Activated T-helper 2 cell treated with anti-CD3 and anti-CD28 coated beads, Interferon-gamma antibody, Interleukin-2, Interleukin-4, amounts not matched to agents 10 μg/mL and 5 μg/mL and 100 μg/mL, durations not matched to agents 14 hours and 24 hours and 36 hours (primary cell): ENCODE results near the gene NSD2. TPM values are rescaled to one million over a fixed set of nuclear protein-coding genes. Genes with fewer than 3 reads are reported as not detected.
"Not testable (repeated sequence)": the region's sequence is repeated elsewhere in the genome, so short reads cannot be mapped to it uniquely, and the experiment has no call there.

ENCODE experiments used
- DNase-seq: peaks from one replicate; pipeline ENCODE4 v3.0.0; 2021; ENCODE audit warnings: low spot score
- H3K27ac Mint-ChIP-seq: one replicate; pipeline ENCODE4 v1.8.0; 2021; ENCODE audit warnings: mixed read lengths
- H3K27me3 Mint-ChIP-seq: one replicate; pipeline ENCODE4 v1.8.0; 2021; ENCODE audit warnings: low read depth, mixed read lengths
- H3K36me3 Mint-ChIP-seq: one replicate; pipeline ENCODE4 v1.8.0; 2021; ENCODE audit warnings: low read depth, mixed read lengths
- H3K4me1 Mint-ChIP-seq: one replicate; pipeline ENCODE4 v1.8.0; 2021; ENCODE audit warnings: low read depth, mixed read lengths
- H3K4me3 Mint-ChIP-seq: one replicate; pipeline ENCODE4 v1.8.0; 2021; ENCODE audit warnings: low read depth, mild to moderate bottlenecking, moderate library complexity, mixed read lengths
- H3K9me3 Mint-ChIP-seq: one replicate; pipeline ENCODE4 v1.8.0; 2021; ENCODE audit warnings: mixed read lengths
- intact Hi-C: fragments of 100-400 bp; cut with micrococcal nuclease; formaldehyde crosslinking; loops from one replicate; pipeline ENCODE4 v1.15.1; 2023
- total RNA-seq: library from RNA; stranded (reverse); gene quantifications from 2 replicates; pipeline ENCODE4 v1.2.3, GENCODE V29; 2022

The NSD2 gene
- total RNA-seq, 1 donor from 2014 or later = 208 TPM

GRCh38 chr4:1898681-1899080, 27.5 kb downstream of the NSD2 start:
- Mint-ChIP-seq H3K27ac (peak overlapping the region; percentile 89), H3K36me3 (peaks cover 54% of the 10 kb centered on the region), H3K27me3 (no peaks in the 10 kb centered on the region), H3K4me3 (no peak overlapping the region), H3K9me3 (no peaks in the 10 kb centered on the region), H3K4me1 (peaks cover 43% of the 10 kb centered on the region)
- DNase-seq = no peak
- intact Hi-C loops = loop anchor here (1.0 to 2.0 kb wide), 3 partner anchors 25 to 152 kb away; partner anchors contain the start of gene LETM1

- DNase-seq = peak; percentile 65
- peak overlapping the region; percentile 44 for H3K4me3 Mint-ChIP-seq
- H3K9me3 Mint-ChIP-seq = no peaks in the 10 kb centered on the region
- H3K27me3 Mint-ChIP-seq = no peaks in the 10 kb centered on the region
- H3K36me3 Mint-ChIP-seq = peaks cover 56% of the 10 kb centered on the region
- H3K27ac Mint-ChIP-seq = peak overlapping the region; percentile 89
- intact Hi-C loops = loop anchor here (1.0 to 2.0 kb wide), 3 partner anchors 26 to 153 kb away; partner anchors contain the start of gene LETM1
- H3K4me1 Mint-ChIP-seq = peaks cover 44% of the 10 kb centered on the region
These were observed 28.2 kb downstream of the NSD2 start for GRCh38 chr4:1899149-1900086.

GRCh38 chr4:1900087-1900433, 28.9 kb downstream of the NSD2 start:
- no peak overlapping the region for H3K27ac Mint-ChIP-seq

GRCh38 chr4:1900624-1901023, 29.4 kb downstream of the NSD2 start:
- Mint-ChIP-seq H3K9me3 (no peaks in the 10 kb centered on the region), H3K36me3 (peaks cover 61% of the 10 kb centered on the region), H3K27ac (no peak overlapping the region), H3K4me1 (peaks cover 42% of the 10 kb centered on the region), H3K4me3 (no peak overlapping the region), H3K27me3 (no peaks in the 10 kb centered on the region)
- intact Hi-C loops = no loop called here
- DNase-seq = no peak

More at GRCh38 chr4:1900087-1900433, 28.9 kb downstream of the NSD2 start:
- Mint-ChIP-seq H3K4me3 (no peak overlapping the region), H3K9me3 (no peaks in the 10 kb centered on the region), H3K4me1 (peaks cover 44% of the 10 kb centered on the region), H3K36me3 (peaks cover 57% of the 10 kb centered on the region), H3K27me3 (no peaks in the 10 kb centered on the region)
- no peak for DNase-seq
- intact Hi-C loops = no loop called here

- no peaks in the 10 kb centered on the region for H3K27me3 Mint-ChIP-seq
- no peaks in the 10 kb centered on the region for H3K9me3 Mint-ChIP-seq
- DNase-seq = no peak
- H3K4me3 Mint-ChIP-seq = no peak overlapping the region
- H3K36me3 Mint-ChIP-seq = peaks cover 66% of the 10 kb centered on the region
- peaks cover 46% of the 10 kb centered on the region for H3K4me1 Mint-ChIP-seq
- intact Hi-C loops = no loop called here
- no peak overlapping the region for H3K27ac Mint-ChIP-seq
These were observed 29.9 kb downstream of the NSD2 start for GRCh38 chr4:1901127-1901526.

GRCh38 chr4:1902243-1902642, 31.1 kb downstream of the NSD2 start:
- no peaks in the 10 kb centered on the region for H3K9me3 Mint-ChIP-seq
- H3K27me3 Mint-ChIP-seq = no peaks in the 10 kb centered on the region
- peaks cover 77% of the 10 kb centered on the region for H3K36me3 Mint-ChIP-seq
- H3K27ac Mint-ChIP-seq = no peak overlapping the region
- no peak overlapping the region for H3K4me3 Mint-ChIP-seq
- no peak for DNase-seq
- intact Hi-C loops = no loop called here
- H3K4me1 Mint-ChIP-seq = peaks cover 46% of the 10 kb centered on the region

GRCh38 chr4:1903035-1903434, 31.8 kb downstream of the NSD2 start:
- Mint-ChIP-seq H3K9me3 (no peaks in the 10 kb centered on the region), H3K4me3 (no peak overlapping the region), H3K36me3 (peaks cover 82% of the 10 kb centered on the region), H3K27me3 (no peaks in the 10 kb centered on the region), H3K4me1 (peaks cover 49% of the 10 kb centered on the region), H3K27ac (peak overlapping the region; percentile 19)
- no peak for DNase-seq
- intact Hi-C loops = no loop called here

GRCh38 chr4:1904042-1904441, 32.8 kb downstream of the NSD2 start:
- Mint-ChIP-seq H3K36me3 (peaks cover 83% of the 10 kb centered on the region), H3K4me1 (peaks cover 48% of the 10 kb centered on the region), H3K27ac (no peak overlapping the region), H3K27me3 (no peaks in the 10 kb centered on the region), H3K4me3 (no peak overlapping the region), H3K9me3 (no peaks in the 10 kb centered on the region)
- DNase-seq = no peak
- intact Hi-C loops = no loop called here

- no peak overlapping the region for H3K4me3 Mint-ChIP-seq
- no peak for DNase-seq
- H3K4me1 Mint-ChIP-seq = peaks cover 48% of the 10 kb centered on the region
- intact Hi-C loops = no loop called here
- peak overlapping the region; percentile 64 for H3K27ac Mint-ChIP-seq
- H3K27me3 Mint-ChIP-seq = no peaks in the 10 kb centered on the region
- H3K9me3 Mint-ChIP-seq = no peaks in the 10 kb centered on the region
- H3K36me3 Mint-ChIP-seq = peaks cover 80% of the 10 kb centered on the region
These were observed 36.8 kb downstream of the NSD2 start for GRCh38 chr4:1907848-1908525.

- intact Hi-C loops, H3K27ac Mint-ChIP-seq, H3K27me3 Mint-ChIP-seq, H3K9me3 Mint-ChIP-seq, H3K4me3 Mint-ChIP-seq, DNase-seq: not testable (repeated sequence)
- H3K36me3 Mint-ChIP-seq = peaks cover 72% of the 10 kb centered on the region
- peaks cover 48% of the 10 kb centered on the region for H3K4me1 Mint-ChIP-seq
These were observed 38.5 kb downstream of the NSD2 start for GRCh38 chr4:1909696-1910095.

GRCh38 chr4:1910643-1911042, 39.5 kb downstream of the NSD2 start:
- intact Hi-C loops = no loop called here
- Mint-ChIP-seq H3K4me1 (peaks cover 43% of the 10 kb centered on the region), H3K36me3 (peaks cover 68% of the 10 kb centered on the region), H3K4me3 (no peak overlapping the region), H3K27ac (peak overlapping the region; percentile 52), H3K9me3 (no peaks in the 10 kb centered on the region), H3K27me3 (no peaks in the 10 kb centered on the region)
- no peak for DNase-seq

GRCh38 chr4:1911316-1911715, 40.1 kb downstream of the NSD2 start:
- H3K27me3 Mint-ChIP-seq, H3K27ac Mint-ChIP-seq, DNase-seq, H3K9me3 Mint-ChIP-seq, intact Hi-C loops, H3K4me3 Mint-ChIP-seq: not testable (repeated sequence)
- H3K36me3 Mint-ChIP-seq = peaks cover 68% of the 10 kb centered on the region
- peaks cover 36% of the 10 kb centered on the region for H3K4me1 Mint-ChIP-seq

- H3K4me1 Mint-ChIP-seq = no peaks in the 10 kb centered on the region
- H3K27me3 Mint-ChIP-seq = no peaks in the 10 kb centered on the region
- no peak for DNase-seq
- peaks cover 64% of the 10 kb centered on the region for H3K36me3 Mint-ChIP-seq
- intact Hi-C loops = no loop called here
- H3K27ac Mint-ChIP-seq = no peak overlapping the region
- H3K9me3 Mint-ChIP-seq = no peaks in the 10 kb centered on the region
- H3K4me3 Mint-ChIP-seq = no peak overlapping the region
These were observed 51.6 kb downstream of the NSD2 start for GRCh38 chr4:1922821-1923220.
